ENCODE results near the gene EDNRA. TPM values are rescaled to one million over a fixed set of nuclear protein-coding genes. Genes with fewer than 3 reads are reported as not detected.

EDNRA gene
- total and polyA plus RNA-seq, 2 of the 4 experiments (the other 2 are of a cell fraction) = 3.8 to 6.5 TPM

DNA sequence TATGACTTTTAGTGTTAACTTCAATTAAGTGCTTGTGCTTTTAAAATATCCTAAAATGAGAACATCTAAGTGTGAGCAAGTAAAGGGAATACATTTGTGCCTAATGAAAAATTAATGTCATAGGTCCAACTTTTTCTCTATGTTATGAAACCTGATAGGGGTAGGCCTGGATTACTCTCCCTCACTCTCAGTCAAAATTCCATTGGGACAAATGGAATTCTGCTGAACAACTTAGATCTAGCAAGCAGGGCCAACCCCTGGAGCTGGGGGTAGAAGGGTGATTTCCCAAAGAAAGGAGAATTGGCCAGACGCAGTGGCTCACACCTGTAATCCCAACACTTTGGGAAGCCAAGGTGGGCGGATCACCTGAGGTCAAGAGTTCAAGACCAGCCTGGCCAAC is 67.4 kb downstream of the EDNRA start (continued):
- TF ChIP-seq RFX5 (IDR thresholded peaks at IDR 0.05; ENCODE audit: low read depth, low read length) = no peak
- no peak for TF ChIP-seq NFE2L2 (IDR thresholded peaks at IDR 0.05; ENCODE audit: low read depth, low read length)

- ChIA-PET POLR2A (ENCODE audit: unreplicated experiment) (no interaction called here), CTCF (interaction anchor here (2.9 kb wide), 1 partner anchor 32 kb away, joined by 8 read pairs; no protein-coding TSS in a partner anchor)
- H4K20me1 ChIP-seq (ENCODE audit: insufficient read depth, low read length) = no peaks in the 10 kb centered on the region
- H3K56ac ChIP-seq (ENCODE audit: extremely low read depth, insufficient read depth, low read length) = peak overlapping the region; percentile 64
- BruUV-seq (replicated peaks) = no TSS peak
- peak overlapping the region; percentile 74 for H2BK15ac ChIP-seq (ENCODE audit: low read depth, low read length)
- peak overlapping the region; percentile 66 for H4K5ac ChIP-seq (ENCODE audit: low read depth, low read length)
- H3K9ac ChIP-seq (ENCODE audit: low read depth, low read length) = peak overlapping the region; percentile 14; the same call in 1 of the 2 replicates
- H3K4ac ChIP-seq (ENCODE audit: low read depth, low read length) = peak overlapping the region; percentile 71
- H3K36me3 ChIP-seq (ENCODE audit: control insufficient read depth, insufficient read depth, low read length) = no peaks in the 10 kb centered on the region
- H3K79me1 ChIP-seq (ENCODE audit: low read depth in 1 of 2, low read length in 2 of 2) = 0 out of 4 replicates have a peak, but pooled peaks cover 0 to under 1% of the 10 kb centered on the region in 2 experiments
- H3K27ac ChIP-seq (ENCODE audit: insufficient read depth, low read length) = peak overlapping the region; percentile 49
- in situ Hi-C loops (cut with MboI; ENCODE audit: low sequenced_read_pairs) = no loop called here
- H3K4me1 ChIP-seq (ENCODE audit: control insufficient read depth, insufficient read depth, low read length) = peaks cover 18% of the 10 kb centered on the region
- no peaks in the 10 kb centered on the region for H3K27me3 ChIP-seq (ENCODE audit: control insufficient read depth, insufficient read depth, low read length)
- dilution Hi-C loops (cut with HindIII; ENCODE audit: low sequenced_read_pairs, unreplicated experiment) = no loop called here
- H3K14ac ChIP-seq (replicated peaks; ENCODE audit: low read depth, low read length) = peak overlapping the region; percentile 66
- ATAC-seq (ENCODE audit: low read depth) (peak; percentile 41), DNase-seq (peak; percentile 95)
- peak overlapping the region; percentile 79 for H3K4me2 ChIP-seq (ENCODE audit: low read depth, low read length)
- peak overlapping the region; percentile 69 for H2BK20ac ChIP-seq (ENCODE audit: low read depth, low read length)
- peak overlapping the region; percentile 67 to 84 for H4K8ac ChIP-seq (ENCODE audit: low read depth in 2 of 2, low read length in 2 of 2)
- H3K4me3 ChIP-seq (ENCODE audit: insufficient read depth, low read depth, low read length) = peak overlapping the region; percentile 11; the same call in 1 of the 2 replicates
- intact Hi-C loops (cut with micrococcal nuclease) = no loop called here
- peak overlapping the region; percentile 86 for H2AFZ ChIP-seq (replicated peaks; ENCODE audit: low read length, poor library complexity)
- no peaks in the 10 kb centered on the region for H3K9me3 ChIP-seq (ENCODE audit: control insufficient read depth, insufficient read depth, low read length)
- peak overlapping the region; percentile 43 for H3K18ac ChIP-seq (ENCODE audit: low read depth, low read length)
- H4K91ac ChIP-seq (ENCODE audit: insufficient read depth, low read depth, low read length) = peak overlapping the region; percentile 73
- peaks cover 4% of the 10 kb centered on the region; the same call in 1 of the 2 replicates for H3K9me1 ChIP-seq (ENCODE audit: insufficient read depth, low read length)
- H2AK5ac ChIP-seq (ENCODE audit: low read depth, low read length) = peak overlapping the region; percentile 31; the same call in 1 of the 2 replicates
- peak overlapping the region; percentile 85 for H2BK120ac ChIP-seq (ENCODE audit: low read depth, low read length)
- peak overlapping the region; percentile 6 for H2AK9ac ChIP-seq (replicated peaks; ENCODE audit: low read depth, low read length, poor library complexity)
- H2BK5ac ChIP-seq (ENCODE audit: low read depth, low read length, poor library complexity, severe bottlenecking) = peak overlapping the region; percentile 74
- H3K23ac ChIP-seq (ENCODE audit: low read depth, low read length) = no peak overlapping the region; the same call in 1 of the 2 replicates
- 23% methylated on average over 4 of the region's 8 CpGs; no CpG with 5 or more reads in 1 of the 2 experiments for WGBS, 2 experiments (ENCODE audit: extremely low coverage in 2 of 2, insufficient read length in 1 of 2)
- TF ChIP-seq POLR2A (IDR thresholded peaks at IDR 0.05; ENCODE audit: low read depth, low read length) = peak; percentile 66; the same call in 1 of the 2 replicates
- no peak for TF ChIP-seq ELK1 (IDR thresholded peaks at IDR 0.05; ENCODE audit: borderline replicate concordance, low read depth, low read length)
- TF ChIP-seq NFE2L2 (IDR thresholded peaks at IDR 0.05; ENCODE audit: low read depth, low read length) = no peak
- TF ChIP-seq RFX5 (IDR thresholded peaks at IDR 0.05; ENCODE audit: low read depth, low read length) = no peak
- peak; percentile 94 for TF ChIP-seq BHLHE40 (IDR thresholded peaks at IDR 0.05; ENCODE audit: low read depth, low read length)
- TF ChIP-seq SMC3 (IDR thresholded peaks at IDR 0.05; ENCODE audit: low read depth, low read length) = no peak
- TF ChIP-seq CTCF (conservative IDR thresholded peaks at IDR 0.05; ENCODE audit: low read depth, low read length) = no peak
- peak; percentile 25; the same call in 1 of the 2 replicates for TF ChIP-seq CEBPB (IDR thresholded peaks at IDR 0.05; ENCODE audit: low read depth, low read length)
- TF ChIP-seq RCOR1 (IDR thresholded peaks at IDR 0.05; ENCODE audit: insufficient replicate concordance, low read length) = no peak
- TF ChIP-seq MAZ (IDR thresholded peaks at IDR 0.05; ENCODE audit: borderline replicate concordance, low read depth, low read length) = no peak
- TF ChIP-seq USF2 (IDR thresholded peaks at IDR 0.05; ENCODE audit: low read depth, low read length) = peak; percentile 58
Measured at GRCh38 chr4:147550626-147551246, 69.8 kb downstream of the EDNRA start.

Measured in IMR-90 (cell line).